Erythroblast (primary cell): ENCODE measurements around the gene RAD51D.

ENCODE experiments used
- GATA1 ChIP-seq: IDR thresholded peaks from 2 replicates; pipeline ENCODE4 v1.6.1; 2011; ENCODE audit warnings: low read depth, mild to moderate bottlenecking, control low read depth, low read length, moderate library complexity
- POLR2A ChIP-seq: IDR thresholded peaks from 2 replicates; pipeline ENCODE4 v1.6.1; 2011; ENCODE audit warnings: mild to moderate bottlenecking, low read length

DNA sequence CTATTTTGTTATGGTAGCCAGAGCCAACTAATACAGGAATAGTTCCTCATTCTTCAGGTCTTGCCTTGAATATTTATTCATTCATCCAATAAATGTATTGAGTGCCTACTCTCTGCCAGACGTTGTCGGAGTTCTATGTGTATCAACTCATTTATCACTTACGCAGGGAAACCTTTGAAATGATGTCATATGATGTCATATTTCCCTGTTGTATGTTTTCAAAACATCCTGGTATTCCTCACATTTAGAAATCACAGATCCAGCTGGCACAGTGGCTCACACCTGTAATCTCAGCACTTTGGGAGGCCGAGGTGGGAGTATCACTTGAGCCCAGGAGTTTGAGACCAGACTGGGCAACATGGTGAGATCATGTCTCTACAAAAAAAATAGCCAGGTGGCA, 25.2 kb upstream of the RAD51D start:
- TF ChIP-seq POLR2A (no peak), GATA1 (no peak)
